OCI-LY1 (cell line): Measurements from ENCODE around the gene RGL4.

Experiments used
- H2AFZ ChIP-seq: fragments of 200-600 bp; sonication (generic), shearing (Covaris generic); 2 replicates; pipeline ENCODE4 v1.6.0; 2014; ENCODE audit warnings: antibody characterized with exemption, mild to moderate bottlenecking, low read length
- H3F3A ChIP-seq: fragments of 200-600 bp; sonication (generic), shearing (Covaris generic); 2 replicates; pipeline ENCODE4 v1.6.0; 2014; ENCODE audit warnings: mild to moderate bottlenecking, antibody characterized with exemption, low read length, moderate library complexity; ENCODE audit not compliant: insufficient read depth
- H3K27ac ChIP-seq: fragments of 200-600 bp; sonication (generic); 2 replicates; pipeline ENCODE4 v1.5.1; 2014; ENCODE audit warnings: low read length, mixed run types, mild to moderate bottlenecking, low read depth; ENCODE audit not compliant: poor library complexity, severe bottlenecking
- H3K27me3 ChIP-seq: fragments of 200-600 bp; sonication (generic); 2 replicates; pipeline ENCODE4 v1.6.0; 2014; ENCODE audit warnings: antibody characterized with exemption, mild to moderate bottlenecking, low read length, moderate library complexity; ENCODE audit not compliant: insufficient read depth
- H3K36me3 ChIP-seq: fragments of 200-600 bp; sonication (generic); 2 replicates; pipeline ENCODE4 v1.6.1; 2014; ENCODE audit warnings: mild to moderate bottlenecking, antibody characterized with exemption, low read length, moderate library complexity, mixed read lengths; ENCODE audit not compliant: insufficient read depth
- H3K4me1 ChIP-seq: fragments of 200-600 bp; sonication (generic); 2 replicates; pipeline ENCODE4 v1.5.1; 2014; ENCODE audit warnings: mild to moderate bottlenecking, low read length, moderate library complexity; ENCODE audit not compliant: insufficient read depth, severe bottlenecking
- H3K4me2 ChIP-seq: fragments of 200-600 bp; sonication (generic), shearing (Covaris generic); 2 replicates; pipeline ENCODE4 v1.6.1; 2014; ENCODE audit warnings: low read length
- H3K4me3 ChIP-seq: fragments of 200-600 bp; sonication (generic); 2 replicates; pipeline ENCODE4 v1.5.1; 2014; ENCODE audit warnings: low read length, low read depth, mild to moderate bottlenecking, mixed read lengths; ENCODE audit not compliant: poor library complexity, severe bottlenecking
- H3K79me2 ChIP-seq: fragments of 200-600 bp; shearing (Covaris generic); 2 replicates; pipeline ENCODE4 v1.6.1; 2016; ENCODE audit warnings: mixed run types, low read length, mixed read lengths; ENCODE audit not compliant: insufficient read depth
- H3K9ac ChIP-seq: fragments of 200-600 bp; sonication (generic), shearing (Covaris generic); 2 replicates; pipeline ENCODE4 v1.6.1; 2014; ENCODE audit warnings: mild to moderate bottlenecking, low read length, mixed read lengths
- H3K9me2 ChIP-seq: fragments of 200-600 bp; sonication (generic), shearing (Covaris generic); 2 replicates; pipeline ENCODE4 v1.6.1; 2014; ENCODE audit warnings: low read depth, mild to moderate bottlenecking, low read length, mixed read lengths
- H3K9me3 ChIP-seq: fragments of 200-600 bp; shearing (Covaris generic); 2 replicates; pipeline ENCODE4 v1.6.1; 2014; ENCODE audit warnings: low read length, mixed read lengths
- H4K20me1 ChIP-seq: fragments of 200-600 bp; sonication (generic), shearing (Covaris generic); 2 replicates; pipeline ENCODE4 v1.6.0; 2016; ENCODE audit warnings: mild to moderate bottlenecking, low read length; ENCODE audit not compliant: insufficient read depth
- EZH2 ChIP-seq: fragments of 200-600 bp; sonication (generic), shearing (Covaris generic); IDR thresholded peaks from 2 replicates; pipeline ENCODE4 v1.8.0; 2017; ENCODE audit warnings: borderline replicate concordance, mixed run types, mild to moderate bottlenecking, antibody characterized with exemption, low read length, moderate library complexity, mixed read lengths
- TF ChIP-seq, protein P1 (sequence below): fragments of 200-600 bp; sonication (generic), shearing (Covaris generic); IDR thresholded peaks from 2 replicates; pipeline ENCODE4 v1.5.1; 2017; ENCODE audit warnings: mild to moderate bottlenecking, antibody characterized with exemption, low read length, moderate library complexity, mixed read lengths

The RGL4 gene

DNA sequence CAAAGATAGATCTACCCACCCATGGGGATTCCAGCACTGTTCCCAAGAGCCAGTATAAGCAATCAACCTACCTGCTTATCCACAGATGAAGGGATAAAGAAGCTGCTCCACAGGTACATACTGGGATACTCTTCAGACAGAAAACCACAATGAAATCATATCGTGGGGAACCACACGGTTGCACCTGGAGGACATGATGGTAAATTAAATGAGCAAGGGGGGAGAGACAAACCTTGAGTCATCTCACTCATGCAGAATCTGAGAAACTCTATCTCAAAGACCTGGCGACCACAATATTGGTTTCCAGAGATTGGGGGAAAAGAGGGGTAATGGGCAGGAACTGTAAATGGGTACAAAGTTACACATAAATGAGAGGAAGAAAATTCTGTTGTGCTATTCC, 14.5 kb downstream of the RGL4 start:
- H3K9me2 ChIP-seq: no peaks in the 10 kb centered on the region
- no peak overlapping the region for H3K9ac ChIP-seq
- H3K36me3 ChIP-seq: peaks cover 97% of the 10 kb centered on the region
- no peaks in the 10 kb centered on the region for H3K9me3 ChIP-seq
- no peaks in the 10 kb centered on the region for H3K4me1 ChIP-seq
- no peaks in the 10 kb centered on the region for H3K27me3 ChIP-seq
- H3K4me2 ChIP-seq: no peak overlapping the region
- no peak overlapping the region for H2AFZ ChIP-seq
- H3F3A ChIP-seq: no peaks in the 10 kb centered on the region
- no peak overlapping the region for H3K27ac ChIP-seq
- no peaks in the 10 kb centered on the region for H4K20me1 ChIP-seq
- peaks cover 12% of the 10 kb centered on the region for H3K79me2 ChIP-seq
- TF ChIP-seq EZH2: no peak
- TF ChIP-seq, protein P1, sequence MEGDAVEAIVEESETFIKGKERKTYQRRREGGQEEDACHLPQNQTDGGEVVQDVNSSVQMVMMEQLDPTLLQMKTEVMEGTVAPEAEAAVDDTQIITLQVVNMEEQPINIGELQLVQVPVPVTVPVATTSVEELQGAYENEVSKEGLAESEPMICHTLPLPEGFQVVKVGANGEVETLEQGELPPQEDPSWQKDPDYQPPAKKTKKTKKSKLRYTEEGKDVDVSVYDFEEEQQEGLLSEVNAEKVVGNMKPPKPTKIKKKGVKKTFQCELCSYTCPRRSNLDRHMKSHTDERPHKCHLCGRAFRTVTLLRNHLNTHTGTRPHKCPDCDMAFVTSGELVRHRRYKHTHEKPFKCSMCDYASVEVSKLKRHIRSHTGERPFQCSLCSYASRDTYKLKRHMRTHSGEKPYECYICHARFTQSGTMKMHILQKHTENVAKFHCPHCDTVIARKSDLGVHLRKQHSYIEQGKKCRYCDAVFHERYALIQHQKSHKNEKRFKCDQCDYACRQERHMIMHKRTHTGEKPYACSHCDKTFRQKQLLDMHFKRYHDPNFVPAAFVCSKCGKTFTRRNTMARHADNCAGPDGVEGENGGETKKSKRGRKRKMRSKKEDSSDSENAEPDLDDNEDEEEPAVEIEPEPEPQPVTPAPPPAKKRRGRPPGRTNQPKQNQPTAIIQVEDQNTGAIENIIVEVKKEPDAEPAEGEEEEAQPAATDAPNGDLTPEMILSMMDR: no peak
- no peak overlapping the region for H3K4me3 ChIP-seq

DNA sequence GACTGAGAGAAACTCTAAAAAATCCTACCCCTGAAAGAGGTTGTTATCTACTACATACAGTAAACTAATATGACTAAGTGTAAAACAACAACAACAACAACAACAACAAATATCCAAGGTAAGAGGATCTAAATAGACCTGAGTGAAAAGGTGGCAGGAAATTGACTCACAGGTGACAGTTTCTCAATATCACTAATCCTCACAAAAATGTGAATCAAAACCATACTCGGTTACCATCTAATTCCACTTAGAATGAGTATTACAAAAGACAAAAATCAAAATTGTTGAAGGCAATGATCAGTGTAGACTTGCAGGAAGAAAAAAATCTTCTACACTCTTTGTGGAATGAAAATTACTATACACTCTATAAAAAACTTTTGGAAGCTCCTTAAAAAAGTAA, 17.5 kb downstream of the RGL4 start:
- Histone ChIP-seq H3K9ac (no peak overlapping the region), H4K20me1 (no peaks in the 10 kb centered on the region), H3K4me2 (no peak overlapping the region)

DNA sequence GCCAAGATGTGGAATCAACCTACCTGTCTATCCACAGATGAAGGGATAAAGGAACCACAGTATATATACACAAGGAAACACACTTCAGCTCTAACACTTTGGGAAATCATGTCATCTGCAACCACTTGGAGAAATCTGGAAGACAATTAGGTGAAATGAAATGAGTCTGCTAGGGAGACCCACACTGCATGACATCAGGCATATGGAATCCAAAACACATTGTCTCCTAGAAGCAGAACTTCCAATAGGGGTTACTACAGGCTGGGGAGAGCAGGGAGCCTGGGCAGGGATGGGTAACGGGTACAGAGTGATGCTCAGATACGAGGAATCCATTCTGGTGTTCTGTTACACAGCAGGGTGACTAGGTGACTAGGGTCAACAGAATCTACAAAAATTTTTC, 18.3 kb downstream of the RGL4 start:
- Histone ChIP-seq H3F3A (no peaks in the 10 kb centered on the region), H3K4me2 (no peak overlapping the region), H2AFZ (no peak overlapping the region), H3K79me2 (no peaks in the 10 kb centered on the region), H3K9me2 (no peaks in the 10 kb centered on the region), H3K9ac (no peak overlapping the region), H3K27ac (no peak overlapping the region), H4K20me1 (no peaks in the 10 kb centered on the region), H3K27me3 (no peaks in the 10 kb centered on the region), H3K4me3 (no peak overlapping the region), H3K36me3 (peaks cover 90% of the 10 kb centered on the region), H3K4me1 (peaks cover 9% of the 10 kb centered on the region), H3K9me3 (no peaks in the 10 kb centered on the region)
- TF ChIP-seq, protein P1: no peak
- no peak for TF ChIP-seq EZH2

More for the DNA sequence above, 17.5 kb downstream of the RGL4 start:
- Histone ChIP-seq H3K79me2 (peaks cover 4% of the 10 kb centered on the region; the same call in 1 of the 2 replicates), H3K36me3 (peaks cover 94% of the 10 kb centered on the region), H2AFZ (no peak overlapping the region), H3K27ac (no peak overlapping the region), H3K27me3 (no peaks in the 10 kb centered on the region), H3F3A (no peaks in the 10 kb centered on the region), H3K9me3 (no peaks in the 10 kb centered on the region), H3K4me1 (peaks cover under 1% of the 10 kb centered on the region), H3K9me2 (no peaks in the 10 kb centered on the region), H3K4me3 (no peak overlapping the region)
- TF ChIP-seq, protein P1: no peak
- no peak for TF ChIP-seq EZH2
